B cell (primary cell): ENCODE data around the gene DCTD.

Source experiments
- CTCF ChIP-seq: fragments of 200-600 bp; IDR thresholded peaks from one replicate; pipeline ENCODE4 v1.8.0; 2022; ENCODE audit warnings: antibody characterized with exemption, mild to moderate bottlenecking
- EZH2 ChIP-seq: IDR thresholded peaks from 2 replicates; pipeline ENCODE4 v1.6.1; 2012; ENCODE audit warnings: borderline replicate concordance, low read depth, mild to moderate bottlenecking, moderate library complexity, low read length; ENCODE audit not compliant: insufficient read depth, poor library complexity, severe bottlenecking

- TF ChIP-seq CTCF (no peak), EZH2 (no peak)
These were observed 31.0 kb downstream of the DCTD start for GRCh38 chr4:182886205-182886604.
